GM12878 (cell line): ENCODE results near the gene CAST. TPM values are rescaled to one million over a fixed set of nuclear protein-coding genes. Genes with fewer than 3 reads are reported as not detected.

ENCODE experiments used
- BCLAF1 ChIP-seq: fragments of 450-650 bp; IDR thresholded peaks from 2 replicates; pipeline ENCODE4 v1.6.1; 2017; ENCODE audit warnings: antibody characterized with exemption, mild to moderate bottlenecking, moderate library complexity
- CHD4 ChIP-seq: fragments of 200-600 bp; sonication (generic); IDR thresholded peaks from 2 replicates; pipeline ENCODE4 v1.6.1; 2016; ENCODE audit warnings: mild to moderate bottlenecking
- MEF2B ChIP-seq: fragments of 450-650 bp; IDR thresholded peaks from 2 replicates; pipeline ENCODE4 v1.6.1; 2018; ENCODE audit warnings: mild to moderate bottlenecking, moderate library complexity; ENCODE audit not compliant: partially characterized antibody, poor library complexity, severe bottlenecking
- MXI1 ChIP-seq: fragments of 150-350 bp; IDR thresholded peaks from 2 replicates; pipeline ENCODE4 v1.6.1; 2011; ENCODE audit warnings: low read depth, mild to moderate bottlenecking, inconsistent platforms, low read length, improper control_type of control experiment
- MYB ChIP-seq: fragments of 150-350 bp; IDR thresholded peaks from 2 replicates; pipeline ENCODE4 v1.6.1; 2014; ENCODE audit warnings: mild to moderate bottlenecking, low read depth, low read length, borderline replicate concordance
- MYC ChIP-seq: IDR thresholded peaks from 2 replicates; pipeline ENCODE4 v1.6.1; 2011; ENCODE audit warnings: mild to moderate bottlenecking, low read length, moderate library complexity, inconsistent platforms; ENCODE audit not compliant: insufficient read depth, insufficient replicate concordance, insufficient read length, severe bottlenecking
- PBX3 ChIP-seq: IDR thresholded peaks from 2 replicates; pipeline ENCODE4 v1.6.1; 2011; ENCODE audit warnings: mild to moderate bottlenecking, low read depth, low read length, moderate library complexity; ENCODE audit not compliant: insufficient replicate concordance
- PKNOX1 ChIP-seq: fragments of 450-650 bp; IDR thresholded peaks from 2 replicates; pipeline ENCODE4 v1.6.1; 2016; ENCODE audit warnings: mild to moderate bottlenecking
- POLR2A ChIP-seq: IDR thresholded peaks from 2 replicates; pipeline ENCODE4 v1.6.1; 2011; ENCODE audit warnings: low read depth, mild to moderate bottlenecking, low read length
- RAD51 ChIP-seq: fragments of 450-650 bp; IDR thresholded peaks from 2 replicates; pipeline ENCODE4 v1.6.1; 2016; ENCODE audit warnings: moderate library complexity, mild to moderate bottlenecking, inconsistent platforms
- RB1 ChIP-seq: fragments of 450-650 bp; formaldehyde crosslinking; IDR thresholded peaks from 2 replicates; pipeline ENCODE4 v1.6.1; 2017; ENCODE audit warnings: mild to moderate bottlenecking, borderline replicate concordance
- polyA plus RNA-seq, 11 experiments: library from polyadenylated mRNA; depleted of rRNA in 4 of 11; unstranded in 6 of 11; stranded (reverse) in 5 of 11; fragments of >200 nt; fragmentation: Nextera tagmentation in 4 of 11; fragmentation: Illumina TruSeq in 1 of 11; extraction: Ambion mirVana in 4 of 11; extraction: Trizol in 1 of 11; gene quantifications; 1 replicate in 1 of 11; 2 replicates in 10 of 11; pipeline versions ENCODE4 v1.2.1 to v1.2.3, GENCODE V29; 2011 to 2016; ENCODE audit warnings: inconsistent platforms in 2 of 11, missing spikeins in 2 of 11, low read depth in 1 of 11
- total RNA-seq, 4 experiments: library from RNA; depleted of rRNA in 3 of 4; stranded (reverse); fragments of >200 nt in 3 of 4; fragmentation: Illumina TruSeq in 1 of 4; extraction: Trizol in 1 of 4; gene quantifications; 2 replicates each; pipeline versions ENCODE4 v1.2.1 to v1.2.3, GENCODE V29; 2013 to 2021

The CAST gene
- total and polyA plus RNA-seq, 10 of the 15 experiments (the other 5 are each of a cell fraction or from before 2014, with no cell fraction given), result 31.7 to 140 (median 68.5) TPM

GRCh38 chr5:96817506-96817905 is 155.3 kb downstream of the CAST start (continued):
- TF ChIP-seq BCLAF1, result no peak
- TF ChIP-seq MYC, result no peak
- no peak for TF ChIP-seq MYB
- TF ChIP-seq CHD4, result no peak
- no peak for TF ChIP-seq PKNOX1
- no peak for TF ChIP-seq RAD51
- no peak for TF ChIP-seq MXI1
- no peak for TF ChIP-seq POLR2A
- TF ChIP-seq MEF2B, result no peak
- TF ChIP-seq PBX3, result no peak
- no peak for TF ChIP-seq RB1
- TF ChIP-seq, all 136 proteins: peak for 0
